ENCODE measurements around the gene SLU7. TPM values are rescaled to one million over a fixed set of nuclear protein-coding genes. Genes with fewer than 3 reads are reported as not detected.
"Not testable (repeated sequence)": the region's sequence is repeated elsewhere in the genome, so short reads cannot be mapped to it uniquely, and the experiment has no call there.

SLU7 gene
- total RNA-seq, 1 donor from 2014 or later: 53.1 TPM

DNA sequence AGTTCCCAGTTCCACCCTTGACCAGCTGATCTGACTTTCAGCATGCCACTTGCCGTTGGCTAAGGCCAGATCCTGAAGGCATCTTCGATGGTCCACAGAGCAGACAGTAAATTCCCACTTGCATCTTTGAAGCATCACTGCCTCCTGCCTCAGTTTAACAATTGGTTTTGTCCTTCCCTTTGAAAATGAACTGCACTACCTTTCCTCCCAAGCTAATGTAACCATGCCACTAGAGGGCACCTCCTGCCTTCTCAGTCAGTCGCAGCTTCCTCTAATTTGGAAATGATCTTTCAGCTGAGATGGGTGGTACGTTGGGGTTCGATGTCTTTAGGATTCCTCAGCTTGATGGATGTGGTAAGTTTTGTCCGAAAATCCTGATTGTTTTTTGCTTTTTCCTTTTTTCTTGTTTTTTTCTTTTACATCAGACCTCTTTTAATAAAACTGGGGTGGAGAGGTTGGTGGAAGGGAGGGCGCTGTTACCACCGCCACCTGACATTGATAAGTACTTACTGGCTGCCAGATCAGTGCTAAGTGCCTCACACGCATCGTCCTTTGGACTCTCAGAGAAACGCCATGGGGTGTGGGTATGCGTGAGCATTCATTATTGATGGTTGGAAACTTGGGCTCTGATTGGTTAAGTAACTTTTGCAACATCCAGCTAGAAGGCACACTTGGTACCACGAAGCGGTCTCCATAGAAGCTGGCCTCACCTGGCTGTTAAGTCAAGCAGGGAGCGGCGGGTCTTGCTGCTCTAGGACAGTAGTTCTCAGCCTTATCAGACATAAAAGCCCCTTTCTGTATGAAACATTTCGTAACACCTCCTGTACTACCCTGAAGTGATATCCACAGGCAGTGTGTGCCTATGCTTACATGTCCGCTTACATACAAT, 19.7 kb upstream of the SLU7 start:
- TF ChIP-seq, protein P1, sequence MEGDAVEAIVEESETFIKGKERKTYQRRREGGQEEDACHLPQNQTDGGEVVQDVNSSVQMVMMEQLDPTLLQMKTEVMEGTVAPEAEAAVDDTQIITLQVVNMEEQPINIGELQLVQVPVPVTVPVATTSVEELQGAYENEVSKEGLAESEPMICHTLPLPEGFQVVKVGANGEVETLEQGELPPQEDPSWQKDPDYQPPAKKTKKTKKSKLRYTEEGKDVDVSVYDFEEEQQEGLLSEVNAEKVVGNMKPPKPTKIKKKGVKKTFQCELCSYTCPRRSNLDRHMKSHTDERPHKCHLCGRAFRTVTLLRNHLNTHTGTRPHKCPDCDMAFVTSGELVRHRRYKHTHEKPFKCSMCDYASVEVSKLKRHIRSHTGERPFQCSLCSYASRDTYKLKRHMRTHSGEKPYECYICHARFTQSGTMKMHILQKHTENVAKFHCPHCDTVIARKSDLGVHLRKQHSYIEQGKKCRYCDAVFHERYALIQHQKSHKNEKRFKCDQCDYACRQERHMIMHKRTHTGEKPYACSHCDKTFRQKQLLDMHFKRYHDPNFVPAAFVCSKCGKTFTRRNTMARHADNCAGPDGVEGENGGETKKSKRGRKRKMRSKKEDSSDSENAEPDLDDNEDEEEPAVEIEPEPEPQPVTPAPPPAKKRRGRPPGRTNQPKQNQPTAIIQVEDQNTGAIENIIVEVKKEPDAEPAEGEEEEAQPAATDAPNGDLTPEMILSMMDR (IDR thresholded peaks at IDR 0.05; ENCODE audit: unreplicated experiment): no peak
- no peak overlapping the region for H3K27ac Mint-ChIP-seq (ENCODE audit: unreplicated experiment)
- H3K9me3 Mint-ChIP-seq (ENCODE audit: unreplicated experiment): no peaks in the 10 kb centered on the region
- peak overlapping the region; percentile 62 for H3K4me3 Mint-ChIP-seq (ENCODE audit: unreplicated experiment)
- DNase-seq (ENCODE audit: low spot score): peak; percentile 60
- peaks cover 4% of the 10 kb centered on the region for H3K36me3 Mint-ChIP-seq (ENCODE audit: low read depth, unreplicated experiment)
- H3K4me1 Mint-ChIP-seq (ENCODE audit: unreplicated experiment): peaks cover 17% of the 10 kb centered on the region
- H3K27me3 Mint-ChIP-seq (ENCODE audit: unreplicated experiment): peaks cover 7% of the 10 kb centered on the region

DNA sequence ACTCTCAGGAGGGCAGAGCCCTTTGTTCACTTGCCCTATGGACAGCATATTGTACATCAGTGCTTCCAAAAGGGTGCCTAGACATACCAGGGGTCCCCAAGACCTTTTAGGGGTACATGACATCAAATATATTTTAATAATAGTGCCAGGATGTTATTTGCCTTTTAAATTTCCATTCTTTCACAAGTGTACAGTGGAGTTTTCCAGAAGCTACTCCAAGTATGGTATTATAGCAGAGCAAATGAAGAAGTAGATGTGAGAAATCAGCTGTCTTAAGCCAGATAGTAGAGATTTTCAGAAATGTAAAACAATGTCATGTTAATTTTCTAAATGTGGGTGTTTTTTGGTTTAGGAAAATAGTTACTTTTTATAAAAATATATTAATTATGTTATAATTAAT, 18.4 kb upstream of the SLU7 start:
- TF ChIP-seq, protein P1 (IDR thresholded peaks at IDR 0.05; ENCODE audit: unreplicated experiment): no peak
- Mint-ChIP-seq H3K27ac (ENCODE audit: unreplicated experiment) (peak overlapping the region; percentile 64), H3K9me3 (ENCODE audit: unreplicated experiment) (no peaks in the 10 kb centered on the region), H3K4me1 (ENCODE audit: unreplicated experiment) (peaks cover 17% of the 10 kb centered on the region), H3K27me3 (ENCODE audit: unreplicated experiment) (peaks cover 7% of the 10 kb centered on the region), H3K36me3 (ENCODE audit: low read depth, unreplicated experiment) (peaks cover 4% of the 10 kb centered on the region), H3K4me3 (ENCODE audit: unreplicated experiment) (no peak overlapping the region)
- no peak for DNase-seq (ENCODE audit: low spot score)

DNA sequence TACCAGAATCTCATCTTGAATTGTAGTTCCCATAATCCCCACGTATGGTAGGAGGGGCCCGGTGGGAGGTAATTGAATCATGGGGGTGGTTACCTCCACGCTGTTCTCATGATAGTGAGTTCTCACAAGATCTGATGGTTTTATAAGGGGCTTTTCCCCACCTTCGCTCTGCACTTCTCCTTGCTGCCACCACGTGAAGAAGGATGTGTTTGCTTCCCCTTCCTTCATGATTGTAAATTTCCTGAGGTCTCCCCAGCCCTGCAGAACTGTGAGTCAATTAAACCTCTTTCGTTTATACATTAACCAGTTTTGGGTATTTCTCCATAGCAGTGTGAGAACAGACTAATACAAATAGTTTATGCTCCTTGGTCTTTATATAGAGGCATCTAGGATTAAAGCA, 17.8 kb upstream of the SLU7 start:
- not testable (repeated sequence) for H3K9me3 Mint-ChIP-seq (ENCODE audit: unreplicated experiment); H3K27me3 Mint-ChIP-seq (ENCODE audit: unreplicated experiment); H3K36me3 Mint-ChIP-seq (ENCODE audit: low read depth, unreplicated experiment); H3K4me3 Mint-ChIP-seq (ENCODE audit: unreplicated experiment); H3K27ac Mint-ChIP-seq (ENCODE audit: unreplicated experiment); DNase-seq (ENCODE audit: low spot score)
- peaks cover 17% of the 10 kb centered on the region for H3K4me1 Mint-ChIP-seq (ENCODE audit: unreplicated experiment)

DNA sequence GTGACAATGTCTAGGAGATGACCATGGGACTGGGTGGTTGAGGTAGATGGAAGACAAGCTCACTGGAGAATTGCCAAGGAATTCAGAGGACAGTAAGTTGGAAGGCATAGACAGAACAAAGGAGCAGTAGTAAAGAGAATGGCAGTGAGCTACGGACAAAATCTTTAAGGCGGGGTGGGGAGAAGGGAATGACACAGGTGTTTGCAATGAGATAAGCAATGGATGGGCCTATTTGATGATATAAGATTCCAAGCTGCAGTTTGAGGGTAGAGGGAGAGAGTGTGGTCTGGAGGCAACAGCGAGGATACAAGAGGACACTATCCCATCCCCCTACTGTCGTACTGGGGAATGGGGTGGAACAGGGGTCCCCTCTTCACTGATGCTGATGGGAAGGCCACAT, 17.1 kb upstream of the SLU7 start:
- Mint-ChIP-seq H3K4me3 (ENCODE audit: unreplicated experiment) (no peak overlapping the region), H3K27ac (ENCODE audit: unreplicated experiment) (no peak overlapping the region), H3K9me3 (ENCODE audit: unreplicated experiment) (no peaks in the 10 kb centered on the region), H3K36me3 (ENCODE audit: low read depth, unreplicated experiment) (peaks cover 4% of the 10 kb centered on the region), H3K4me1 (ENCODE audit: unreplicated experiment) (peaks cover 19% of the 10 kb centered on the region), H3K27me3 (ENCODE audit: unreplicated experiment) (peaks cover 6% of the 10 kb centered on the region)
- TF ChIP-seq, protein P1 (IDR thresholded peaks at IDR 0.05; ENCODE audit: unreplicated experiment): no peak
- DNase-seq (ENCODE audit: low spot score): no peak

DNA sequence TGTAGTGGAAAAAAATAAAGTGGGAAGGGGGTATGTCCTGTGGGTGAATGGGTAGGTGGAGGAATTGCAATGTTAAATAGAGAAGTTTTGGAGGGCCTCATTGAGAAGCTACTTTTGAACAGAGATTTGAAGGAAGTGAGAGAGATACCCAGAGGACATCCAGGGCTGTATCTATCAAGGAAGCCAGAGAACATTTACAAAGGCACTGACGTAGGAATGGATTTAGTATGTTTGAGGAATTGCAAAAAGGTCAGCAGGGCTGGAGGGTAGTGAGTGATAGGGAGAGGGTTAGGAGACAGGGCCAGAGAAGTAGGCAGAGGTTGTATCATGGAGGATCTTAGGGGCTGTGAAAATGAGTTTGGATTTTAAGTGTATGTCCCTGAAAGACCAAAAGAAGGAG, 16.7 kb upstream of the SLU7 start:
- peaks cover 6% of the 10 kb centered on the region for H3K27me3 Mint-ChIP-seq (ENCODE audit: unreplicated experiment)
- H3K9me3 Mint-ChIP-seq (ENCODE audit: unreplicated experiment): no peaks in the 10 kb centered on the region
- DNase-seq (ENCODE audit: low spot score): no peak
- TF ChIP-seq, protein P1 (IDR thresholded peaks at IDR 0.05; ENCODE audit: unreplicated experiment): no peak
- H3K36me3 Mint-ChIP-seq (ENCODE audit: low read depth, unreplicated experiment): peaks cover 4% of the 10 kb centered on the region
- H3K4me1 Mint-ChIP-seq (ENCODE audit: unreplicated experiment): peaks cover 19% of the 10 kb centered on the region
- H3K4me3 Mint-ChIP-seq (ENCODE audit: unreplicated experiment): no peak overlapping the region
- no peak overlapping the region for H3K27ac Mint-ChIP-seq (ENCODE audit: unreplicated experiment)

Measured in endothelial cell (in vitro differentiated cells).